Natural killer cell (primary cell): Measurements from ENCODE around the gene AGBL4. TPM values are rescaled to one million over a fixed set of nuclear protein-coding genes. Genes with fewer than 3 reads are reported as not detected.

Source experiments
- ATAC-seq, 3 donors: fragments of 150-1000 bp in 2 of 3; fragments of 200-7000 bp in 1 of 3; cut with Tn5 transposase; 1 replicate in 1 of 3; 2 replicates in 2 of 3; pipeline ENCODE4 v1.10.0; 2021; ENCODE audit warnings: mild to moderate bottlenecking in 2 of 3, moderate library complexity in 2 of 3
- DNase-seq, 2 donors: peaks; one replicate each; pipeline versions ENCODE4 v3.0.0 to v3.0.0-alpha.2; 2013 to 2021; ENCODE audit warnings: mixed read lengths in 1 of 2
- H3K27ac ChIP-seq: one replicate; pipeline ENCODE4 v1.5.1; 2013; ENCODE audit warnings: mild to moderate bottlenecking, low read length
- H3K27me3 ChIP-seq: one replicate; pipeline ENCODE4 v1.6.1; 2013; ENCODE audit warnings: low read length; ENCODE audit not compliant: control insufficient read depth, insufficient read depth
- H3K36me3 ChIP-seq: one replicate; pipeline ENCODE4 v1.6.1; 2013; ENCODE audit warnings: low read length; ENCODE audit not compliant: control insufficient read depth, insufficient read depth
- H3K4me1 ChIP-seq: one replicate; pipeline ENCODE4 v1.6.1; 2013; ENCODE audit warnings: low read length; ENCODE audit not compliant: control insufficient read depth, insufficient read depth
- H3K4me3 ChIP-seq: one replicate; pipeline ENCODE4 v1.5.1; 2013; ENCODE audit warnings: low read length
- H3K9me3 ChIP-seq: one replicate; pipeline ENCODE4 v1.6.1; 2013; ENCODE audit warnings: low read length; ENCODE audit not compliant: control insufficient read depth, insufficient read depth
- H3K27ac Mint-ChIP-seq, 2 donors: one replicate each; pipeline ENCODE4 v1.8.0; 2022; ENCODE audit warnings: mild to moderate bottlenecking in 2 of 2, mixed read lengths in 2 of 2, moderate library complexity in 1 of 2
- H3K27me3 Mint-ChIP-seq, 2 donors: one replicate each; pipeline ENCODE4 v1.8.0; 2022; ENCODE audit warnings: low read depth in 2 of 2, mixed read lengths in 2 of 2
- H3K36me3 Mint-ChIP-seq: one replicate; pipeline ENCODE4 v1.8.0; 2022; ENCODE audit warnings: mixed read lengths
- H3K4me1 Mint-ChIP-seq, 2 donors: one replicate each; pipeline ENCODE4 v1.8.0; 2022; ENCODE audit warnings: mixed read lengths in 2 of 2
- H3K4me3 Mint-ChIP-seq: one replicate; pipeline ENCODE4 v1.8.0; 2022; ENCODE audit warnings: mild to moderate bottlenecking, moderate library complexity, mixed read lengths
- H3K9me3 Mint-ChIP-seq, 2 donors: one replicate each; pipeline ENCODE4 v1.8.0; 2022; ENCODE audit warnings: mixed read lengths in 2 of 2
- WGBS: methylation state at CpG from one replicate; pipeline ENCODE4 v1.1.7; 2013; ENCODE audit warnings: missing lambda C conversion rate; ENCODE audit not compliant: insufficient coverage; 5-methylcytosine and 5-hydroxymethylcytosine counted together
- intact Hi-C: fragments of 100-400 bp; cut with micrococcal nuclease; formaldehyde crosslinking; loops from one replicate; pipeline ENCODE4 v1.14.2; 2022
- total RNA-seq, 4 donors: library from RNA; stranded (reverse); fragments of 120-200 nt in 1 of 4; gene quantifications; one replicate each; pipeline versions ENCODE4 v1.2.3 to v1.2.4, GENCODE V29; 2013 to 2022
- TF ChIP-seq, protein P1 (sequence below): fragments of 200-600 bp; IDR thresholded peaks from one replicate; pipeline ENCODE4 v1.8.0; 2022; ENCODE audit warnings: antibody characterized with exemption

Gene AGBL4
- total RNA-seq, 3 donors from 2014 or later (not counting 1 experiment from before 2014, with no cell fraction given) = not detected

- no peaks in the 10 kb centered on the region for H3K36me3 Mint-ChIP-seq
- 74% methylated on average over 9 of the region's 9 CpGs for WGBS
- Histone ChIP-seq H3K36me3 (no peaks in the 10 kb centered on the region), H3K27ac (no peak overlapping the region), H3K9me3 (no peaks in the 10 kb centered on the region), H3K4me3 (no peak overlapping the region), H3K4me1 (peaks cover 5% of the 10 kb centered on the region), H3K27me3 (no peaks in the 10 kb centered on the region)
- H3K27ac Mint-ChIP-seq = no peak overlapping the region
- H3K27me3 Mint-ChIP-seq = peaks cover 12 to 14% of the 10 kb centered on the region in 2 donors
- no peak for DNase-seq
- peaks cover 15 to 17% of the 10 kb centered on the region in 2 donors for H3K4me1 Mint-ChIP-seq
- no peak for ATAC-seq
- intact Hi-C loops = no loop called here
- TF ChIP-seq, protein P1, sequence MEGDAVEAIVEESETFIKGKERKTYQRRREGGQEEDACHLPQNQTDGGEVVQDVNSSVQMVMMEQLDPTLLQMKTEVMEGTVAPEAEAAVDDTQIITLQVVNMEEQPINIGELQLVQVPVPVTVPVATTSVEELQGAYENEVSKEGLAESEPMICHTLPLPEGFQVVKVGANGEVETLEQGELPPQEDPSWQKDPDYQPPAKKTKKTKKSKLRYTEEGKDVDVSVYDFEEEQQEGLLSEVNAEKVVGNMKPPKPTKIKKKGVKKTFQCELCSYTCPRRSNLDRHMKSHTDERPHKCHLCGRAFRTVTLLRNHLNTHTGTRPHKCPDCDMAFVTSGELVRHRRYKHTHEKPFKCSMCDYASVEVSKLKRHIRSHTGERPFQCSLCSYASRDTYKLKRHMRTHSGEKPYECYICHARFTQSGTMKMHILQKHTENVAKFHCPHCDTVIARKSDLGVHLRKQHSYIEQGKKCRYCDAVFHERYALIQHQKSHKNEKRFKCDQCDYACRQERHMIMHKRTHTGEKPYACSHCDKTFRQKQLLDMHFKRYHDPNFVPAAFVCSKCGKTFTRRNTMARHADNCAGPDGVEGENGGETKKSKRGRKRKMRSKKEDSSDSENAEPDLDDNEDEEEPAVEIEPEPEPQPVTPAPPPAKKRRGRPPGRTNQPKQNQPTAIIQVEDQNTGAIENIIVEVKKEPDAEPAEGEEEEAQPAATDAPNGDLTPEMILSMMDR = no peak
- H3K4me3 Mint-ChIP-seq = no peak overlapping the region
- no peaks in the 10 kb centered on the region for H3K9me3 Mint-ChIP-seq
Measured at GRCh38 chr1:48619539-48619938, 1404.2 kb downstream of the AGBL4 start.

DNA sequence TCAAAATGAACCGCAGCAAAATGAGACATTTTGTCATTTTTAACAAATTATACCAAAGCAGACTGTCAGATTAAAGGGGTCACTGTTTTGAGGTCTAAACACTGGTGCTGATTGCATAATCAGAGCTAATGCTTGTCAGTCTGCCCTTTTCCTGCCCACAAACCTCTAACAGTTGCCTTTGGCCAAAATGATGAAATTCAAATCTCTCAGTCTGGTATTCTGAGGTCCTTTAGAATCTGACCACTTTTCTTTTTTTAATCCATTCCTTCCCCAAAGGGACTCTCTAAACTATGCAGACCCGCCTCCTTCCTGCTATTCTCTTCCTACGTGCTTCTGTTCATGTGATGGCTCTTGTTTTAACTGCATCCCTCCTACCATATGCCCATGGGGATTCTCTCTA lies 1406.5 kb downstream of the AGBL4 start:
- no peak overlapping the region for H3K27ac ChIP-seq
- H3K36me3 ChIP-seq = no peaks in the 10 kb centered on the region
- 20% methylated on average over 3 of the region's 3 CpGs for WGBS
- Mint-ChIP-seq H3K27ac (no peak overlapping the region), H3K4me3 (no peak overlapping the region), H3K4me1 (peaks cover 15 to 17% of the 10 kb centered on the region in 2 donors), H3K27me3 (peaks cover 4 to 7% of the 10 kb centered on the region in 2 donors), H3K9me3 (no peaks in the 10 kb centered on the region), H3K36me3 (no peaks in the 10 kb centered on the region)
- no peak for DNase-seq
- no peak overlapping the region for H3K4me3 ChIP-seq
- intact Hi-C loops = no loop called here
- peaks cover 5% of the 10 kb centered on the region for H3K4me1 ChIP-seq
- TF ChIP-seq, protein P1 = no peak
- H3K9me3 ChIP-seq = no peaks in the 10 kb centered on the region
- ATAC-seq = peak in 1 of 3 donors; percentile 79
- H3K27me3 ChIP-seq = no peaks in the 10 kb centered on the region

DNA sequence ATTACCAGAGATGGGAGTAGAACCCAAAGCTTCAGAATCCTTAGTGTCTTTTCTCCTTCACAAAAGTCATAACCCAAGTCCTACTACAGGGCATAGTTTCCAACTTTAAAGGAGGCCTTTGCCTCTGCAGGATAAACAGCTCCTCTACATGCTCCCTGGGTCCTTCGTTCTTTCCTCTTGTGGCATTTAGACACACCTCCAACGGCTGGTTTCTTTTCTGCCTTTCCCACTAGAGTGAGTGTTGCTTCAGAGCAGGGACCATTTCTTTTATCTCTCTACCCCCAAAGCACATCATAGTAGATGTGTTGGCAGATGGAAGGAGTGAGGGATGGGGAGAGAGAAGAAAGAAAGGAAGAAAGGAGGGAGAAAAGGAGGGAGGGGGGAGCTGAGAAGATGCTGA lies 1407.0 kb downstream of the AGBL4 start:
- Mint-ChIP-seq H3K4me3 (peak overlapping the region; percentile 10), H3K36me3 (no peaks in the 10 kb centered on the region), H3K9me3 (no peaks in the 10 kb centered on the region), H3K27ac (no peak overlapping the region), H3K4me1 (peaks cover 15 to 17% of the 10 kb centered on the region in 2 donors), H3K27me3 (peaks cover 0 to 7% of the 10 kb centered on the region in 2 donors)
- no peak for DNase-seq
- H3K27ac ChIP-seq = no peak overlapping the region
- TF ChIP-seq, protein P1 = no peak
- intact Hi-C loops = no loop called here
- no peak overlapping the region for H3K4me3 ChIP-seq
- no peaks in the 10 kb centered on the region for H3K9me3 ChIP-seq
- peaks cover 5% of the 10 kb centered on the region for H3K4me1 ChIP-seq
- H3K36me3 ChIP-seq = no peaks in the 10 kb centered on the region
- H3K27me3 ChIP-seq = no peaks in the 10 kb centered on the region
- ATAC-seq = peak in 1 of 3 donors; percentile 20
- WGBS = 23% methylated on average over 2 of the region's 2 CpGs

DNA sequence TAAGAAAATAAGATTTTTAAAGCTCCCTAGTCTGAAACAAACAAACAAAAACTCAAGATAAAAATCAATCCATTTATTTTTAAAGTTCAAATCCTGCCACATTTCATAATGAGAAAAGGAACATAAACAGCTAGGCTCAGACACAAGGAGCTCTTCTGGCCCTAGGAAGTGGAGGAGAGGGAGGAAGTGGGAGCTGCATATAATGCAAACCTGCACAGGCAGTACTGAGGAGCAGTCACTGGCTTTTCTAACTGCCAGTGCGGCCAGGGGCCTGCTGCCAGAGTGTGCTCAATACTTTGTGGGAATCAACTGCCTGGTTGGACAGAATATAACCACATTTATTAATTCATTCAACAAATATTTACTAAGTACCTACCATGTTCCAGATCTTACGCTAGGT lies 1411.9 kb downstream of the AGBL4 start:
- H3K27ac Mint-ChIP-seq = no peak overlapping the region
- Histone ChIP-seq H3K36me3 (no peaks in the 10 kb centered on the region), H3K9me3 (no peaks in the 10 kb centered on the region), H3K4me3 (no peak overlapping the region), H3K4me1 (no peaks in the 10 kb centered on the region), H3K27ac (no peak overlapping the region), H3K27me3 (no peaks in the 10 kb centered on the region)
- no peaks in the 10 kb centered on the region for H3K36me3 Mint-ChIP-seq
- H3K27me3 Mint-ChIP-seq = peaks cover 5 to 8% of the 10 kb centered on the region in 2 donors
- H3K4me1 Mint-ChIP-seq = peaks cover 4% of the 10 kb centered on the region in 2 donors
- ATAC-seq (no peak), DNase-seq (no peak)
- H3K4me3 Mint-ChIP-seq = no peak overlapping the region
- TF ChIP-seq, protein P1 = no peak
- intact Hi-C loops = no loop called here
- WGBS = 83% methylated on average over 2 of the region's 2 CpGs
- no peaks in the 10 kb centered on the region for H3K9me3 Mint-ChIP-seq
